Endothelial cell of umbilical vein (primary cell): ENCODE measurements around the gene AMMECR1L. TPM values are rescaled to one million over a fixed set of nuclear protein-coding genes. Genes with fewer than 3 reads are reported as not detected.

Experiments
- BruUV-seq: library from RNA; stranded (reverse); fragments of 400-500 nt; replicated peaks from 2 replicates; lab custom pipeline; 2021; lab: Mats Ljungman, UMichigan
- CTCF ChIA-PET: fragments of 300-600, 350-600 bp; sonication (Branson Sonifier 250); formaldehyde crosslinking; loops from one replicate; lab custom pipeline; 2021; ENCODE audit warnings: antibody characterized with exemption, inconsistent platforms; lab: Charles Lee
- POLR2A ChIA-PET: fragments of 300-600, 350-600 bp; sonication (Branson Sonifier 250); formaldehyde crosslinking; loops from one replicate; lab custom pipeline; 2021; ENCODE audit warnings: antibody characterized with exemption, inconsistent platforms; lab: Charles Lee
- DNase-seq: peaks from one replicate; pipeline ENCODE4 v3.0.0-alpha.2; 2011; ENCODE audit warnings: low read depth, low spot score
- FAIRE-seq: peaks from 2 replicates; lab custom pipeline; 2011; peaks lifted over from hg19 to GRCh38; lab: Jason Lieb, UNC
- H2AFZ ChIP-seq: 2 replicates; pipeline ENCODE4 v1.6.0; 2012; ENCODE audit warnings: low read depth, low read length, control low read depth, inconsistent platforms
- H3K27ac ChIP-seq: 2 replicates; pipeline ENCODE4 v1.5.1; 2011; ENCODE audit warnings: low read depth, mild to moderate bottlenecking, control low read depth, low read length, moderate library complexity; ENCODE audit not compliant: insufficient read depth
- H3K27me3 ChIP-seq, 2 experiments: 2 replicates each; pipeline versions ENCODE4 v1.6.0 to v1.6.1; 2011; ENCODE audit warnings: low read length in 2 of 2, mixed read lengths in 1 of 2; ENCODE audit not compliant: control insufficient read depth in 2 of 2, insufficient read depth in 2 of 2
- H3K36me3 ChIP-seq, 2 experiments: 2 replicates in 1 of 2; 3 replicates in 1 of 2; pipeline ENCODE4 v1.5.1; 2011; ENCODE audit warnings: low read length in 2 of 2, mild to moderate bottlenecking in 1 of 2, moderate library complexity in 1 of 2; ENCODE audit not compliant: control insufficient read depth in 2 of 2, insufficient read depth in 2 of 2; ENCODE audit errors: extremely low read depth in 1 of 2
- H3K4me1 ChIP-seq: 3 replicates; pipeline ENCODE4 v1.5.1; 2011; ENCODE audit warnings: mild to moderate bottlenecking, low read length; ENCODE audit not compliant: control insufficient read depth, insufficient read depth; ENCODE audit errors: extremely low read depth
- H3K4me2 ChIP-seq: 2 replicates; pipeline ENCODE4 v1.6.1; 2011; ENCODE audit warnings: low read length, control low read depth, mixed read lengths; ENCODE audit not compliant: insufficient read depth
- H3K4me3 ChIP-seq, 3 experiments: fragments of 200-600 bp in 1 of 3; sonication (generic), shearing (Covaris generic) in 1 of 3; replicated peaks in 1 of 3; 2 replicates each; pipeline ENCODE4 v1.5.1; 2011 to 2016; ENCODE audit warnings: control low read depth in 3 of 3, low read length in 3 of 3, mild to moderate bottlenecking in 2 of 3, inconsistent platforms in 1 of 3, low read depth in 1 of 3, moderate library complexity in 1 of 3; ENCODE audit not compliant: insufficient read depth in 1 of 3
- H3K79me2 ChIP-seq: 2 replicates; pipeline ENCODE4 v1.6.0; 2012; ENCODE audit warnings: low read length, inconsistent platforms; ENCODE audit not compliant: control insufficient read depth, insufficient read depth
- H3K9ac ChIP-seq: replicated peaks from 2 replicates; pipeline ENCODE3; 2011; ENCODE audit warnings: low read length, control low read depth; ENCODE audit not compliant: insufficient read depth; ENCODE audit errors: extremely low read depth
- H3K9me1 ChIP-seq: replicated peaks from 3 replicates; pipeline ENCODE4 v1.6.0; 2011; ENCODE audit warnings: mild to moderate bottlenecking, low read length; ENCODE audit not compliant: control insufficient read depth, insufficient read depth; ENCODE audit errors: extremely low read depth
- H3K9me3 ChIP-seq: replicated peaks from 2 replicates; pipeline ENCODE4 v1.5.1; 2012; ENCODE audit warnings: low read length, inconsistent platforms; ENCODE audit not compliant: control insufficient read depth, insufficient read depth
- H4K20me1 ChIP-seq: replicated peaks from 2 replicates; pipeline ENCODE3; 2011; ENCODE audit warnings: mild to moderate bottlenecking, low read length; ENCODE audit not compliant: control insufficient read depth, insufficient read depth; ENCODE audit errors: extremely low read depth
- EZH2 ChIP-seq: IDR thresholded peaks from 2 replicates; pipeline ENCODE4 v1.6.1; 2012; ENCODE audit warnings: borderline replicate concordance, low read depth, mild to moderate bottlenecking, moderate library complexity, low read length, inconsistent platforms; ENCODE audit not compliant: severe bottlenecking
- FOS ChIP-seq: IDR thresholded peaks from 2 replicates; pipeline ENCODE4 v1.6.1; 2011; ENCODE audit warnings: mild to moderate bottlenecking, low read length, moderate library complexity, borderline replicate concordance; ENCODE audit not compliant: insufficient read depth
- GATA2 ChIP-seq: IDR thresholded peaks from 2 replicates; pipeline ENCODE4 v1.7.0; 2011; ENCODE audit warnings: low read depth, mild to moderate bottlenecking, moderate library complexity, mixed read lengths, low read length; ENCODE audit not compliant: insufficient read length, insufficient read depth
- JUN ChIP-seq: IDR thresholded peaks from 2 replicates; pipeline ENCODE4 v1.6.1; 2011; ENCODE audit warnings: borderline replicate concordance, low read depth; ENCODE audit not compliant: insufficient read length, insufficient read depth
- MYC ChIP-seq: IDR thresholded peaks from one replicate; pipeline ENCODE4 v1.6.1; 2011; ENCODE audit warnings: mild to moderate bottlenecking, low read depth, low read length
- POLR2A ChIP-seq: IDR thresholded peaks from 2 replicates; pipeline ENCODE4 v1.6.1; 2012; ENCODE audit warnings: low read depth, mild to moderate bottlenecking, control low read depth, low read length
- POLR2AphosphoS5 ChIP-seq: IDR thresholded peaks from 2 replicates; pipeline ENCODE4 v1.6.1; 2012; ENCODE audit warnings: low read depth, mild to moderate bottlenecking, control low read depth, low read length, moderate library complexity; ENCODE audit not compliant: insufficient read depth
- dilution Hi-C: fragments of 300-500 bp; cut with MboI; formaldehyde crosslinking; loops from one replicate; pipeline ENCODE4 v1.15.0; 2019; ENCODE audit warnings: low sequenced_read_pairs; ENCODE audit not compliant: extremely low pct_ligation_motif_present
- intact Hi-C: fragments of 100-400 bp; cut with micrococcal nuclease; formaldehyde crosslinking; loops from one replicate; pipeline ENCODE4 v1.10.0; 2022
- polyA plus RNA-seq, 4 experiments: library from polyadenylated mRNA; depleted of rRNA in 3 of 4; stranded (reverse) in 3 of 4; unstranded in 1 of 4; fragments of >200 nt; gene quantifications; 2 replicates each; pipeline versions ENCODE4 v1.2.1 to v1.2.3, GENCODE V29; 2011 to 2012; ENCODE audit warnings: missing spikeins in 1 of 4
- total RNA-seq: library from RNA; stranded (reverse); gene quantifications from 2 replicates; pipeline ENCODE4 v1.2.3, GENCODE V29; 2021
- TF ChIP-seq, protein P1 (sequence below): IDR thresholded peaks from 2 replicates; pipeline ENCODE4 v1.6.1; 2011; ENCODE audit not compliant: insufficient read depth, insufficient read length
- TF ChIP-seq, protein P2 (sequence below), 2 donors: IDR thresholded peaks; 1 replicate in 1 of 2; 2 replicates in 1 of 2; pipeline ENCODE4 v1.5.1; 2011; ENCODE audit warnings: low read length in 2 of 2, mild to moderate bottlenecking in 2 of 2, moderate library complexity in 2 of 2, control low read depth in 1 of 2, inconsistent platforms in 1 of 2, low read depth in 1 of 2; ENCODE audit not compliant: insufficient read depth in 1 of 2; ENCODE audit errors: extremely low read depth in 1 of 2

The AMMECR1L gene
- total and polyA plus RNA-seq, 2 donors (not counting 3 experiments of a cell fraction or from before 2014, with no cell fraction given), result 14.8 to 20.7 TPM

DNA sequence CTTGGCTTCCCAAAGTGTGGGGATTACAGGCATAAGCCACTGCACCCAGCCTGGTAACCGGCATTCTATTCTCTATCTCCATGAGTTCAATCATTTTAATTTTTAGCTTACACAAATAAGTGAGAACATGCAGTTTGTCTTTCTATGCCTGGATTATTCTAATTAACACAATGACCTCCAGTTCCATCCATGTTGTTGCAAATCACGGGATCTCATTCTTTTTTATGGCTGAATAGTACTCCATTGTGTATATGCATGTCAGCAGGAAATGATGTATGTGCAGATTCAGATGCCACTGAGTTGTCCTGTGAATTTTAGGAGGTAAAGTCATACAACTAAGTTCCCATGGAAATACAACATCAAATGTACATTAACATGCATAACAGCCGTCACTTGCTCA, 24.7 kb upstream of the AMMECR1L start:
- no peak for DNase-seq
- no peak overlapping the region for H3K27ac ChIP-seq
- CTCF ChIA-PET, result no interaction called here
- H3K9me3 ChIP-seq, result no peaks in the 10 kb centered on the region
- POLR2A ChIA-PET, result no interaction called here
- H3K27me3 ChIP-seq, result peaks cover 0 to 5% of the 10 kb centered on the region in 2 experiments
- H3K4me2 ChIP-seq, result no peak overlapping the region
- H3K36me3 ChIP-seq, result no peaks in the 10 kb centered on the region
- no peaks in the 10 kb centered on the region for H3K9me1 ChIP-seq
- H2AFZ ChIP-seq, result no peak overlapping the region
- H3K79me2 ChIP-seq, result no peaks in the 10 kb centered on the region
- H3K4me3 ChIP-seq, result no peak overlapping the region
- H3K9ac ChIP-seq, result no peak overlapping the region
- TF ChIP-seq GATA2 (no peak), EZH2 (no peak), POLR2AphosphoS5 (no peak), FOS (no peak), POLR2A (no peak), JUN (no peak), MYC (no peak)
- TF ChIP-seq, protein P1, sequence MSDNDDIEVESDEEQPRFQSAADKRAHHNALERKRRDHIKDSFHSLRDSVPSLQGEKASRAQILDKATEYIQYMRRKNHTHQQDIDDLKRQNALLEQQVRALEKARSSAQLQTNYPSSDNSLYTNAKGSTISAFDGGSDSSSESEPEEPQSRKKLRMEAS, result no peak
- TF ChIP-seq, protein P2, sequence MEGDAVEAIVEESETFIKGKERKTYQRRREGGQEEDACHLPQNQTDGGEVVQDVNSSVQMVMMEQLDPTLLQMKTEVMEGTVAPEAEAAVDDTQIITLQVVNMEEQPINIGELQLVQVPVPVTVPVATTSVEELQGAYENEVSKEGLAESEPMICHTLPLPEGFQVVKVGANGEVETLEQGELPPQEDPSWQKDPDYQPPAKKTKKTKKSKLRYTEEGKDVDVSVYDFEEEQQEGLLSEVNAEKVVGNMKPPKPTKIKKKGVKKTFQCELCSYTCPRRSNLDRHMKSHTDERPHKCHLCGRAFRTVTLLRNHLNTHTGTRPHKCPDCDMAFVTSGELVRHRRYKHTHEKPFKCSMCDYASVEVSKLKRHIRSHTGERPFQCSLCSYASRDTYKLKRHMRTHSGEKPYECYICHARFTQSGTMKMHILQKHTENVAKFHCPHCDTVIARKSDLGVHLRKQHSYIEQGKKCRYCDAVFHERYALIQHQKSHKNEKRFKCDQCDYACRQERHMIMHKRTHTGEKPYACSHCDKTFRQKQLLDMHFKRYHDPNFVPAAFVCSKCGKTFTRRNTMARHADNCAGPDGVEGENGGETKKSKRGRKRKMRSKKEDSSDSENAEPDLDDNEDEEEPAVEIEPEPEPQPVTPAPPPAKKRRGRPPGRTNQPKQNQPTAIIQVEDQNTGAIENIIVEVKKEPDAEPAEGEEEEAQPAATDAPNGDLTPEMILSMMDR (IDR thresholded peaks at IDR 0.05; ENCODE audit: extremely low read depth in 1 of 2, insufficient read depth in 1 of 2, low read depth in 1 of 2, low read length in 2 of 2), result no peak
- no peaks in the 10 kb centered on the region for H3K4me1 ChIP-seq
- intact Hi-C loops, result no loop called here
- dilution Hi-C loops, result no loop called here
- H4K20me1 ChIP-seq, result no peaks in the 10 kb centered on the region
- FAIRE-seq, result no peak
- no TSS peak for BruUV-seq
